ENCODE results near the gene TPD52L2.

DNA sequence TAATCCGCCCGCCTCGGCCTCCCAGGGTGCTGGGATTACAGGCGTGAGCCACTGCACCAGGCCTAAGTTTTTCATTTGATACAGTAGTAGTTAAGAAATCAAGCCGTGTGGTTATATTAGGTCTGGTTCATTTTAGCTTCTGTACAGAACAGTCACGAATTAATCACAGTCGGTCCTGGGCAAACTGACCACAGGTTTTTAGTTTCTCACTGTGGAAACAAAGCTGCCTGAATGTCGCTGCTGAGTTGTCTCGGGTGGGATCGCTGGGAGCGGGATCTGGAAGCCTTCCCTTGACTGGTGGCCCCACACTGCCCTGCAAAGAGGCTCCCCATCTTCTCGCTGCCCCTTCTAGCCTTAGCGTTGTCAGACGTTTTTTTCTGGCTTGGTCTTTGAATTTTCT lies 72.5 kb downstream of the TPD52L2 start:
- TF ChIP-seq, protein P1, sequence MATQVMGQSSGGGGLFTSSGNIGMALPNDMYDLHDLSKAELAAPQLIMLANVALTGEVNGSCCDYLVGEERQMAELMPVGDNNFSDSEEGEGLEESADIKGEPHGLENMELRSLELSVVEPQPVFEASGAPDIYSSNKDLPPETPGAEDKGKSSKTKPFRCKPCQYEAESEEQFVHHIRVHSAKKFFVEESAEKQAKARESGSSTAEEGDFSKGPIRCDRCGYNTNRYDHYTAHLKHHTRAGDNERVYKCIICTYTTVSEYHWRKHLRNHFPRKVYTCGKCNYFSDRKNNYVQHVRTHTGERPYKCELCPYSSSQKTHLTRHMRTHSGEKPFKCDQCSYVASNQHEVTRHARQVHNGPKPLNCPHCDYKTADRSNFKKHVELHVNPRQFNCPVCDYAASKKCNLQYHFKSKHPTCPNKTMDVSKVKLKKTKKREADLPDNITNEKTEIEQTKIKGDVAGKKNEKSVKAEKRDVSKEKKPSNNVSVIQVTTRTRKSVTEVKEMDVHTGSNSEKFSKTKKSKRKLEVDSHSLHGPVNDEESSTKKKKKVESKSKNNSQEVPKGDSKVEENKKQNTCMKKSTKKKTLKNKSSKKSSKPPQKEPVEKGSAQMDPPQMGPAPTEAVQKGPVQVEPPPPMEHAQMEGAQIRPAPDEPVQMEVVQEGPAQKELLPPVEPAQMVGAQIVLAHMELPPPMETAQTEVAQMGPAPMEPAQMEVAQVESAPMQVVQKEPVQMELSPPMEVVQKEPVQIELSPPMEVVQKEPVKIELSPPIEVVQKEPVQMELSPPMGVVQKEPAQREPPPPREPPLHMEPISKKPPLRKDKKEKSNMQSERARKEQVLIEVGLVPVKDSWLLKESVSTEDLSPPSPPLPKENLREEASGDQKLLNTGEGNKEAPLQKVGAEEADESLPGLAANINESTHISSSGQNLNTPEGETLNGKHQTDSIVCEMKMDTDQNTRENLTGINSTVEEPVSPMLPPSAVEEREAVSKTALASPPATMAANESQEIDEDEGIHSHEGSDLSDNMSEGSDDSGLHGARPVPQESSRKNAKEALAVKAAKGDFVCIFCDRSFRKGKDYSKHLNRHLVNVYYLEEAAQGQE (IDR thresholded peaks at IDR 0.05; ENCODE audit: insufficient replicate concordance, low read depth): no peak
- TF ChIP-seq, protein P2, sequence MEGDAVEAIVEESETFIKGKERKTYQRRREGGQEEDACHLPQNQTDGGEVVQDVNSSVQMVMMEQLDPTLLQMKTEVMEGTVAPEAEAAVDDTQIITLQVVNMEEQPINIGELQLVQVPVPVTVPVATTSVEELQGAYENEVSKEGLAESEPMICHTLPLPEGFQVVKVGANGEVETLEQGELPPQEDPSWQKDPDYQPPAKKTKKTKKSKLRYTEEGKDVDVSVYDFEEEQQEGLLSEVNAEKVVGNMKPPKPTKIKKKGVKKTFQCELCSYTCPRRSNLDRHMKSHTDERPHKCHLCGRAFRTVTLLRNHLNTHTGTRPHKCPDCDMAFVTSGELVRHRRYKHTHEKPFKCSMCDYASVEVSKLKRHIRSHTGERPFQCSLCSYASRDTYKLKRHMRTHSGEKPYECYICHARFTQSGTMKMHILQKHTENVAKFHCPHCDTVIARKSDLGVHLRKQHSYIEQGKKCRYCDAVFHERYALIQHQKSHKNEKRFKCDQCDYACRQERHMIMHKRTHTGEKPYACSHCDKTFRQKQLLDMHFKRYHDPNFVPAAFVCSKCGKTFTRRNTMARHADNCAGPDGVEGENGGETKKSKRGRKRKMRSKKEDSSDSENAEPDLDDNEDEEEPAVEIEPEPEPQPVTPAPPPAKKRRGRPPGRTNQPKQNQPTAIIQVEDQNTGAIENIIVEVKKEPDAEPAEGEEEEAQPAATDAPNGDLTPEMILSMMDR (IDR thresholded peaks at IDR 0.05; ENCODE audit: insufficient read depth, low read length): no peak
- TF ChIP-seq POLR2AphosphoS5 (IDR thresholded peaks at IDR 0.05; ENCODE audit: low read depth) (no peak), GABPA (IDR thresholded peaks at IDR 0.05; ENCODE audit: low read depth) (no peak)

All from HL-60 (cell line).